ENCODE measurements around the gene IL22RA2. TPM values are rescaled to one million over a fixed set of nuclear protein-coding genes. Genes with fewer than 3 reads are reported as not detected.

Gene IL22RA2
- total RNA-seq, 1 experiment from 2014 or later = not detected

DNA sequence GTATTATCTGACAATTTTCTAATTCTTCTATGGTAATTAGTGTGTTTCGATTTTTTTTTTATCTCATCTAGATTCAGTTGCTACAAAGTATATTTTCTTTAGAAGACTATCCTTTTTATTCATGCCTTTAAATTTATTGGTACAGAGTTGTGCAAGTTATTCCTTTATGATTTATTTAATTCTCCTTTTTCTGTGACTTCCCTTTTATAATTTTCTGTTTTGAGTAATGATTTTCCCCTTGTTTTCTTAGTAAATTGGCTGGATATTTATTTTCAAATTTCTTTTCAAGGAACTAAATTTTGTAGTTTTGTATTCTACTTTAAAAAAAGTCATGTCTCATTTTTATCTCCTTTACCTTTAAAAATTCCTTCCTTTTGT, 2.4 kb upstream of the IL22RA2 start:
- no peak for ATAC-seq
- 0 out of 2 replicates have a peak, but pooled peaks cover 1% of the 10 kb centered on the region for H3K9me3 ChIP-seq (ENCODE audit: control insufficient read depth, insufficient read depth, low read depth, low read length)
- H3K27me3 ChIP-seq (ENCODE audit: control insufficient read depth, insufficient read depth, low read length) = no peaks in the 10 kb centered on the region
- TF ChIP-seq SIN3A (IDR thresholded peaks at IDR 0.05; ENCODE audit: borderline replicate concordance, insufficient read depth, low read depth, low read length) (no peak), TCF7L2 (IDR thresholded peaks at IDR 0.05; ENCODE audit: low read depth, low read length) (no peak), POLR2AphosphoS5 (IDR thresholded peaks at IDR 0.05; ENCODE audit: low read depth, low read length) (no peak)
- TF ChIP-seq, protein P1, sequence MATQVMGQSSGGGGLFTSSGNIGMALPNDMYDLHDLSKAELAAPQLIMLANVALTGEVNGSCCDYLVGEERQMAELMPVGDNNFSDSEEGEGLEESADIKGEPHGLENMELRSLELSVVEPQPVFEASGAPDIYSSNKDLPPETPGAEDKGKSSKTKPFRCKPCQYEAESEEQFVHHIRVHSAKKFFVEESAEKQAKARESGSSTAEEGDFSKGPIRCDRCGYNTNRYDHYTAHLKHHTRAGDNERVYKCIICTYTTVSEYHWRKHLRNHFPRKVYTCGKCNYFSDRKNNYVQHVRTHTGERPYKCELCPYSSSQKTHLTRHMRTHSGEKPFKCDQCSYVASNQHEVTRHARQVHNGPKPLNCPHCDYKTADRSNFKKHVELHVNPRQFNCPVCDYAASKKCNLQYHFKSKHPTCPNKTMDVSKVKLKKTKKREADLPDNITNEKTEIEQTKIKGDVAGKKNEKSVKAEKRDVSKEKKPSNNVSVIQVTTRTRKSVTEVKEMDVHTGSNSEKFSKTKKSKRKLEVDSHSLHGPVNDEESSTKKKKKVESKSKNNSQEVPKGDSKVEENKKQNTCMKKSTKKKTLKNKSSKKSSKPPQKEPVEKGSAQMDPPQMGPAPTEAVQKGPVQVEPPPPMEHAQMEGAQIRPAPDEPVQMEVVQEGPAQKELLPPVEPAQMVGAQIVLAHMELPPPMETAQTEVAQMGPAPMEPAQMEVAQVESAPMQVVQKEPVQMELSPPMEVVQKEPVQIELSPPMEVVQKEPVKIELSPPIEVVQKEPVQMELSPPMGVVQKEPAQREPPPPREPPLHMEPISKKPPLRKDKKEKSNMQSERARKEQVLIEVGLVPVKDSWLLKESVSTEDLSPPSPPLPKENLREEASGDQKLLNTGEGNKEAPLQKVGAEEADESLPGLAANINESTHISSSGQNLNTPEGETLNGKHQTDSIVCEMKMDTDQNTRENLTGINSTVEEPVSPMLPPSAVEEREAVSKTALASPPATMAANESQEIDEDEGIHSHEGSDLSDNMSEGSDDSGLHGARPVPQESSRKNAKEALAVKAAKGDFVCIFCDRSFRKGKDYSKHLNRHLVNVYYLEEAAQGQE (IDR thresholded peaks at IDR 0.05; ENCODE audit: insufficient read depth in 1 of 2, low read depth in 2 of 2, low read length in 1 of 2) = no peak
- TF ChIP-seq, protein P2, sequence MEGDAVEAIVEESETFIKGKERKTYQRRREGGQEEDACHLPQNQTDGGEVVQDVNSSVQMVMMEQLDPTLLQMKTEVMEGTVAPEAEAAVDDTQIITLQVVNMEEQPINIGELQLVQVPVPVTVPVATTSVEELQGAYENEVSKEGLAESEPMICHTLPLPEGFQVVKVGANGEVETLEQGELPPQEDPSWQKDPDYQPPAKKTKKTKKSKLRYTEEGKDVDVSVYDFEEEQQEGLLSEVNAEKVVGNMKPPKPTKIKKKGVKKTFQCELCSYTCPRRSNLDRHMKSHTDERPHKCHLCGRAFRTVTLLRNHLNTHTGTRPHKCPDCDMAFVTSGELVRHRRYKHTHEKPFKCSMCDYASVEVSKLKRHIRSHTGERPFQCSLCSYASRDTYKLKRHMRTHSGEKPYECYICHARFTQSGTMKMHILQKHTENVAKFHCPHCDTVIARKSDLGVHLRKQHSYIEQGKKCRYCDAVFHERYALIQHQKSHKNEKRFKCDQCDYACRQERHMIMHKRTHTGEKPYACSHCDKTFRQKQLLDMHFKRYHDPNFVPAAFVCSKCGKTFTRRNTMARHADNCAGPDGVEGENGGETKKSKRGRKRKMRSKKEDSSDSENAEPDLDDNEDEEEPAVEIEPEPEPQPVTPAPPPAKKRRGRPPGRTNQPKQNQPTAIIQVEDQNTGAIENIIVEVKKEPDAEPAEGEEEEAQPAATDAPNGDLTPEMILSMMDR (IDR thresholded peaks at IDR 0.05) = no peak
- H3K36me3 ChIP-seq (ENCODE audit: control insufficient read depth, insufficient read depth, low read length) = no peaks in the 10 kb centered on the region
- CTCF ChIA-PET = no interaction called here
- DNase-seq (ENCODE audit: low read depth, low spot score) = no peak
- POLR2A ChIA-PET = no interaction called here
- BruUV-seq (replicated peaks) = no TSS peak
- in situ Hi-C loops (cut with HindIII; ENCODE audit: low pct_unique_long_range_greater_than_20kb, low sequenced_read_pairs) = no loop called here
- no peak overlapping the region for H3K27ac ChIP-seq (ENCODE audit: low read length)
- no peaks in the 10 kb centered on the region for H3K4me1 ChIP-seq (ENCODE audit: control insufficient read depth, insufficient read depth, low read length)
- H3K4me3 ChIP-seq (ENCODE audit: low read depth in 2 of 2, low read length in 2 of 2) = no peak overlapping the region
- intact Hi-C loops (cut with micrococcal nuclease; ENCODE audit: unreplicated experiment) = no loop called here

DNA sequence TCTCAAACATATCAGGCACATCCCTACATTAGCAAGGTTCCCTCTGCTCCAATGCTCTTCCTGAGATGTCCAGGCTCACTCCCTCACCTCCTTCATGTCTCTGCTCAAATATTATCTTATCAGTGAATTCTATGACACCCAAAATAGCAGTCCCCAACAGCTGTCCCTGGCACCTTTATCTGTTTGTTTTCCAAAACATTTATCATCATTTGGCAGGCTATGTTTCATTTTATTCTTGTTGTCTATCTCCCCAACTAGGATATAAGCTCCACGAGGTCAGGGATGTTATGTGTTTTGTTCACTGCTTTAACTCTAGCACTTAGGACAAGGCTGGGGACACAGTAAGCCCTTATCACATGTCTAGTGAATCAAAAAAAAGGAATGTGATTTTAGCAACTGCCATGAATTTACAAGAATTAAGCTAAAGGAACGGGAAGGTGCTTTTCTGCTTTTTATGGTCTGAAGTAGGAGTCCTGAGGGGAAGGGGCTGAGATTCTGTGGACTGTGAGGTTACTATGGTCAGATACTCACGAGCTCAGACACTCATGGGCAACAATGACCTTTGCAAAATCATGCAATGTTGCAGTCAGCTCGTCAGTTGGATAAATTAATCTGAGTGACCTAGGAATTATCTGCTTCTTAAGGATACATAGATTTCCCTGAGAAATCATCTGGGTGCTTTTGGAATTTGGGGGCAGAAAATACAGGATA, 1.9 kb upstream of the IL22RA2 start:
- ChIA-PET CTCF (no interaction called here), POLR2A (no interaction called here)
- no peak for TF ChIP-seq SIN3A (IDR thresholded peaks at IDR 0.05; ENCODE audit: borderline replicate concordance, insufficient read depth, low read depth, low read length)
- TF ChIP-seq, protein P1 (IDR thresholded peaks at IDR 0.05; ENCODE audit: insufficient read depth in 1 of 2, low read depth in 2 of 2, low read length in 1 of 2) = no peak
- no peak for TF ChIP-seq TCF7L2 (IDR thresholded peaks at IDR 0.05; ENCODE audit: low read depth, low read length)
- TF ChIP-seq POLR2AphosphoS5 (IDR thresholded peaks at IDR 0.05; ENCODE audit: low read depth, low read length) = no peak
- in situ Hi-C loops (cut with HindIII; ENCODE audit: low pct_unique_long_range_greater_than_20kb, low sequenced_read_pairs) = no loop called here
- intact Hi-C loops (cut with micrococcal nuclease; ENCODE audit: unreplicated experiment) = no loop called here
- no peaks in the 10 kb centered on the region for H3K27me3 ChIP-seq (ENCODE audit: control insufficient read depth, insufficient read depth, low read length)
- DNase-seq (ENCODE audit: low read depth, low spot score) (no peak), ATAC-seq (no peak)
- H3K27ac ChIP-seq (ENCODE audit: low read length) = no peak overlapping the region
- no peaks in the 10 kb centered on the region for H3K4me1 ChIP-seq (ENCODE audit: control insufficient read depth, insufficient read depth, low read length)
- no peak overlapping the region for H3K4me3 ChIP-seq (ENCODE audit: low read depth in 2 of 2, low read length in 2 of 2)
- no TSS peak for BruUV-seq (replicated peaks)
- no peaks in the 10 kb centered on the region for H3K36me3 ChIP-seq (ENCODE audit: control insufficient read depth, insufficient read depth, low read length)
- no peaks in the 10 kb centered on the region for H3K9me3 ChIP-seq (ENCODE audit: control insufficient read depth, insufficient read depth, low read depth, low read length)

Data from Panc1 (cell line).